Panc1 (cell line): ENCODE data around the gene SHLD1. TPM values are rescaled to one million over a fixed set of nuclear protein-coding genes. Genes with fewer than 3 reads are reported as not detected.

Experiments used
- ATAC-seq: fragments of 200-7000 bp; cut with Tn5 transposase; 2 replicates; pipeline ENCODE4 v1.9.1; 2020; ENCODE audit warnings: mild to moderate bottlenecking, moderate library complexity
- BruUV-seq: library from RNA; stranded (reverse); fragments of 400-500 nt; replicated peaks from 2 replicates; lab custom pipeline; 2021; lab: Mats Ljungman, UMichigan
- CTCF ChIA-PET: fragments of 300-600 bp; sonication (Branson Sonifier 250); formaldehyde crosslinking; loops from one replicate; lab custom pipeline; 2022; ENCODE audit warnings: antibody characterized with exemption; lab: Charles Lee
- POLR2A ChIA-PET: fragments of 300-600 bp; sonication (Branson Sonifier 250); formaldehyde crosslinking; loops from one replicate; lab custom pipeline; 2022; ENCODE audit warnings: antibody characterized with exemption; lab: Charles Lee
- DNase-seq: peaks from one replicate; pipeline ENCODE4 v3.0.0-alpha.2; 2010; ENCODE audit warnings: low read depth, low spot score
- H3K27ac ChIP-seq: 2 replicates; pipeline ENCODE4 v1.5.1; 2011; ENCODE audit warnings: mild to moderate bottlenecking, low read length, inconsistent platforms
- H3K27me3 ChIP-seq: fragments of 200-500 bp; sonication (Bioruptor generic); 2 replicates; pipeline ENCODE4 v1.6.0; 2014; ENCODE audit warnings: low read length, inconsistent platforms; ENCODE audit not compliant: control insufficient read depth, insufficient read depth
- H3K36me3 ChIP-seq: fragments of 200-500 bp; sonication (Bioruptor generic); 2 replicates; pipeline ENCODE4 v1.5.1; 2014; ENCODE audit warnings: inconsistent platforms, mild to moderate bottlenecking, low read length, moderate library complexity; ENCODE audit not compliant: control insufficient read depth, insufficient read depth
- H3K4me1 ChIP-seq: 2 replicates; pipeline ENCODE4 v1.5.1; 2011; ENCODE audit warnings: inconsistent platforms, mild to moderate bottlenecking, low read length, moderate library complexity; ENCODE audit not compliant: control insufficient read depth, insufficient read depth
- H3K4me3 ChIP-seq, 2 experiments: 2 replicates each; pipeline ENCODE4 v1.5.1; 2011 to 2012; ENCODE audit warnings: low read depth in 2 of 2, low read length in 2 of 2, mild to moderate bottlenecking in 2 of 2, inconsistent platforms in 1 of 2, moderate library complexity in 1 of 2
- H3K9me3 ChIP-seq: fragments of 200-500 bp; sonication (Bioruptor generic); 2 replicates; pipeline ENCODE4 v1.5.1; 2014; ENCODE audit warnings: low read depth, mild to moderate bottlenecking, inconsistent platforms, low read length, moderate library complexity; ENCODE audit not compliant: control insufficient read depth, insufficient read depth
- POLR2AphosphoS5 ChIP-seq: IDR thresholded peaks from 2 replicates; pipeline ENCODE4 v1.6.1; 2012; ENCODE audit warnings: mild to moderate bottlenecking, low read depth, low read length, moderate library complexity
- SIN3A ChIP-seq: IDR thresholded peaks from 2 replicates; pipeline ENCODE4 v1.6.1; 2012; ENCODE audit warnings: low read depth, mild to moderate bottlenecking, low read length, moderate library complexity, borderline replicate concordance; ENCODE audit not compliant: insufficient read depth
- TCF7L2 ChIP-seq: IDR thresholded peaks from 2 replicates; pipeline ENCODE4 v1.6.1; 2011; ENCODE audit warnings: mild to moderate bottlenecking, low read depth, low read length, inconsistent platforms
- in situ Hi-C: cut with HindIII; loops from 2 replicates; pipeline ENCODE4 v1.10.0; 2016; ENCODE audit warnings: low sequenced_read_pairs, low pct_unique_long_range_greater_than_20kb
- intact Hi-C: fragments of 100-400 bp; cut with micrococcal nuclease; formaldehyde crosslinking; loops from one replicate; pipeline ENCODE4 v1.10.0; 2022; ENCODE audit not compliant: unreplicated experiment
- total RNA-seq: library from RNA; stranded (reverse); gene quantifications from one replicate; pipeline ENCODE4 v1.2.1, GENCODE V29; 2021; ENCODE audit not compliant: unreplicated experiment
- TF ChIP-seq, protein P1 (sequence below), 2 experiments: IDR thresholded peaks; 2 replicates each; pipeline ENCODE4 v1.6.1; 2011 to 2012; ENCODE audit warnings: low read depth in 2 of 2, control low read depth in 1 of 2, low read length in 1 of 2, mild to moderate bottlenecking in 1 of 2, moderate library complexity in 1 of 2; ENCODE audit not compliant: insufficient read depth in 1 of 2
- TF ChIP-seq, protein P2 (sequence below): fragments of 450-650 bp; IDR thresholded peaks from 2 replicates; pipeline ENCODE4 v1.5.1; 2017; ENCODE audit warnings: mild to moderate bottlenecking

The SHLD1 gene
- total RNA-seq, 1 experiment from 2014 or later: 4.3 TPM

DNA sequence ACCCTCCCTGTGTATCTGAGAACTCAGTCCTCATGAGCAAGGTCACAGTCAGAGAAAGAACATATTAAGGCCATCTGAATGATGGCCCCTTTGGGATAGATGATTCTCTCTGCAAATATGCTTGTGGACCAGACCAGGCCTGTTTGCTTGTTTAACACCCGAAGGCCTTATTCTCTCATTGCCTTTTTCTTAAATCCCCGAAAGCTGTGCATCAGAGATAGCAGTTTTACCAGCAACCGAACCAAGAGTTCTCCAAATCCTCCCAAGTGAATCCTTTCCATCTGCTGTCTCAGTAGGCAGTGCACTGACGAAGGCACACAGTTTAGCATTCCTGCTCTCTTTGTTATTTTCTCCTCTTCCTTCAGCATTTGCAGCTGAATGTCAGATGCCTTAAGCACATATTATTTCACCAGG lies 120.4 kb downstream of the SHLD1 start:
- no peak overlapping the region for H3K27ac ChIP-seq
- no peaks in the 10 kb centered on the region for H3K9me3 ChIP-seq
- no peaks in the 10 kb centered on the region for H3K36me3 ChIP-seq
- CTCF ChIA-PET: no interaction called here
- ATAC-seq: no peak
- peaks cover 7% of the 10 kb centered on the region for H3K27me3 ChIP-seq
- BruUV-seq: no TSS peak
- no peak for TF ChIP-seq SIN3A
- no peak for TF ChIP-seq TCF7L2
- TF ChIP-seq, protein P1, sequence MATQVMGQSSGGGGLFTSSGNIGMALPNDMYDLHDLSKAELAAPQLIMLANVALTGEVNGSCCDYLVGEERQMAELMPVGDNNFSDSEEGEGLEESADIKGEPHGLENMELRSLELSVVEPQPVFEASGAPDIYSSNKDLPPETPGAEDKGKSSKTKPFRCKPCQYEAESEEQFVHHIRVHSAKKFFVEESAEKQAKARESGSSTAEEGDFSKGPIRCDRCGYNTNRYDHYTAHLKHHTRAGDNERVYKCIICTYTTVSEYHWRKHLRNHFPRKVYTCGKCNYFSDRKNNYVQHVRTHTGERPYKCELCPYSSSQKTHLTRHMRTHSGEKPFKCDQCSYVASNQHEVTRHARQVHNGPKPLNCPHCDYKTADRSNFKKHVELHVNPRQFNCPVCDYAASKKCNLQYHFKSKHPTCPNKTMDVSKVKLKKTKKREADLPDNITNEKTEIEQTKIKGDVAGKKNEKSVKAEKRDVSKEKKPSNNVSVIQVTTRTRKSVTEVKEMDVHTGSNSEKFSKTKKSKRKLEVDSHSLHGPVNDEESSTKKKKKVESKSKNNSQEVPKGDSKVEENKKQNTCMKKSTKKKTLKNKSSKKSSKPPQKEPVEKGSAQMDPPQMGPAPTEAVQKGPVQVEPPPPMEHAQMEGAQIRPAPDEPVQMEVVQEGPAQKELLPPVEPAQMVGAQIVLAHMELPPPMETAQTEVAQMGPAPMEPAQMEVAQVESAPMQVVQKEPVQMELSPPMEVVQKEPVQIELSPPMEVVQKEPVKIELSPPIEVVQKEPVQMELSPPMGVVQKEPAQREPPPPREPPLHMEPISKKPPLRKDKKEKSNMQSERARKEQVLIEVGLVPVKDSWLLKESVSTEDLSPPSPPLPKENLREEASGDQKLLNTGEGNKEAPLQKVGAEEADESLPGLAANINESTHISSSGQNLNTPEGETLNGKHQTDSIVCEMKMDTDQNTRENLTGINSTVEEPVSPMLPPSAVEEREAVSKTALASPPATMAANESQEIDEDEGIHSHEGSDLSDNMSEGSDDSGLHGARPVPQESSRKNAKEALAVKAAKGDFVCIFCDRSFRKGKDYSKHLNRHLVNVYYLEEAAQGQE (IDR thresholded peaks at IDR 0.05; ENCODE audit: insufficient read depth in 1 of 2, low read depth in 2 of 2, low read length in 1 of 2): no peak
- TF ChIP-seq, protein P2, sequence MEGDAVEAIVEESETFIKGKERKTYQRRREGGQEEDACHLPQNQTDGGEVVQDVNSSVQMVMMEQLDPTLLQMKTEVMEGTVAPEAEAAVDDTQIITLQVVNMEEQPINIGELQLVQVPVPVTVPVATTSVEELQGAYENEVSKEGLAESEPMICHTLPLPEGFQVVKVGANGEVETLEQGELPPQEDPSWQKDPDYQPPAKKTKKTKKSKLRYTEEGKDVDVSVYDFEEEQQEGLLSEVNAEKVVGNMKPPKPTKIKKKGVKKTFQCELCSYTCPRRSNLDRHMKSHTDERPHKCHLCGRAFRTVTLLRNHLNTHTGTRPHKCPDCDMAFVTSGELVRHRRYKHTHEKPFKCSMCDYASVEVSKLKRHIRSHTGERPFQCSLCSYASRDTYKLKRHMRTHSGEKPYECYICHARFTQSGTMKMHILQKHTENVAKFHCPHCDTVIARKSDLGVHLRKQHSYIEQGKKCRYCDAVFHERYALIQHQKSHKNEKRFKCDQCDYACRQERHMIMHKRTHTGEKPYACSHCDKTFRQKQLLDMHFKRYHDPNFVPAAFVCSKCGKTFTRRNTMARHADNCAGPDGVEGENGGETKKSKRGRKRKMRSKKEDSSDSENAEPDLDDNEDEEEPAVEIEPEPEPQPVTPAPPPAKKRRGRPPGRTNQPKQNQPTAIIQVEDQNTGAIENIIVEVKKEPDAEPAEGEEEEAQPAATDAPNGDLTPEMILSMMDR: no peak
- TF ChIP-seq POLR2AphosphoS5: no peak
- in situ Hi-C loops (no loop called here), intact Hi-C loops (no loop called here)
- no peak for DNase-seq
- POLR2A ChIA-PET: no interaction called here
- H3K4me1 ChIP-seq: no peaks in the 10 kb centered on the region
- H3K4me3 ChIP-seq: no peak overlapping the region

DNA sequence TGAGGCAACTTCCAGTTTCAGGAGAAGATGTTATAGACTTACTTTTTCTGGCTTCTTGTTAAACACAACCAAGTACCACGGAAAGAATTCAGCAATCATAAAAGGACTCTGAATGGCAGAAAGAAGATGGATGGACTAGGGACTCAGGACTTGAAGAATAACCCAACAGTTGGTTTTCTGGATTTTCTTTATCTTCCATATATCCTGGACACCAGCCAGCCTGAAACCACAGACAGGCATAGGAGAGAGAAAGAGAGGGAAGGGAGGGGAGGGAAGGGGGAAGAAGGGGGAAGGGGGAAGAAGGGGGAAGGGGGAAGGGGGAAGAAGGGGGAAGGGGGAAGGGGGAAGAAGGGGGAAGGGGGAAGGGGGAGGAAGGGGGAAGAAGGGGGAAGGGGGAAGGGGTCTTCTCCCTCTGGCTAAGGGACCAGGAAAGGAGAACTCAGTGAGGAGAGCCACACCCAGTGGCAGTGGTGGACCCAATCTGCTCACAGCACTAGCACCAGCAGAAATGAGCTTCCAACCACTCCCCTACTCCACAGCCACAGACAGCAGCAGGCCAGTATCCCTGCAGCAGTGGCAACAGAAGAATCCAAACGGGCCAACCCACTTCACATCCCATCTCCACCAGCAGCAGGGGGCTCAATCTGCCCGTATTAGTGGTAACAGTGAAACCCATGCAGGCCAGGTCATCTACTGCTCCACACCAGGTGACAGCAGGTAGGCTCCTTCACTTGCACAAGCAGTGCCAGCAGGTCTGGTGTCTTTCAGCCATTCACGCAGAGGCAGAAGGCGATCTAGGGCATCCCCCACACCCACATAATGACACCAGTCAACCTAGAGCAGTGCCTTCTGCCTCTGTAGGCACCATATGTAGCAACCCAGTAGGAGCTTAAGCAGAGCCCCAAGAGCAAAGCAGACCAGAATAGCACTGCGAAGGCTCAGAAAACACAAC lies 121.5 kb downstream of the SHLD1 start:
- intact Hi-C loops: no loop called here
- TF ChIP-seq, protein P1 (IDR thresholded peaks at IDR 0.05; ENCODE audit: insufficient read depth in 1 of 2, low read depth in 2 of 2, low read length in 1 of 2): no peak
- TF ChIP-seq POLR2AphosphoS5: no peak
- no peak for TF ChIP-seq SIN3A
- TF ChIP-seq, protein P2: no peak
- TF ChIP-seq TCF7L2: no peak
- ChIA-PET CTCF (no interaction called here), POLR2A (no interaction called here)
- BruUV-seq: no TSS peak
- Histone ChIP-seq H3K4me1 (no peaks in the 10 kb centered on the region), H3K9me3 (no peaks in the 10 kb centered on the region), H3K36me3 (no peaks in the 10 kb centered on the region), H3K27ac (no peak overlapping the region), H3K27me3 (peaks cover 12% of the 10 kb centered on the region), H3K4me3 (no peak overlapping the region)
- ATAC-seq: no peak
- in situ Hi-C loops: no loop called here
- no peak for DNase-seq
